Measurements from ENCODE around the gene PIK3R5. TPM values are rescaled to one million over a fixed set of nuclear protein-coding genes. Genes with fewer than 3 reads are reported as not detected.

PIK3R5 gene
- polyA plus RNA-seq, 1 donor = 0.73 TPM

- DNase-seq = no peak
These were observed 12.2 kb downstream of the PIK3R5 start for GRCh38 chr17:8953156-8953885.

DNA sequence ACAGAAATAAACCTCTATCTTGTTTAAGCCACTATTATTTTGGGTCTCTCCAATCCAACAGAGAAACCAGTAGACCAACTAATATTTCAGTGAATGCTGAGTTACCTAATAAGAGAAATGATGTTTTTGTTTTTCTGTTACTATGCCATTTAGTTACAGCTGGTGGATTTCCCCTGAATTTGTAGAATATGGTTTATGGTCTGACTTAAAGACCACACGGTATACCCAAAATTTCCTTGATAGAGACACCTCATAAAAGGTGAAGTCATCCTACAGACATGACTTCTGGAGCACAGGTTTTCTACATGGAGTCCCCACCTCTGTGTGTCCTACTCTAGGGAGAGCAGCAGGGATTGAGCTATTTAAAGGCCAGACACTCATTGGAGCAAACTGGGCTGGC, 13.3 kb downstream of the PIK3R5 start:
- DNase-seq = no peak

- DNase-seq = no peak
These were observed 14.3 kb downstream of the PIK3R5 start for GRCh38 chr17:8951206-8951605.

GRCh38 chr17:8949061-8949661, 16.3 kb downstream of the PIK3R5 start:
- no peak for DNase-seq

GRCh38 chr17:8948462-8948861, 17.0 kb downstream of the PIK3R5 start:
- no peak for DNase-seq

GRCh38 chr17:8947201-8947600, 18.3 kb downstream of the PIK3R5 start:
- no peak for DNase-seq

GRCh38 chr17:8946476-8946875, 19.0 kb downstream of the PIK3R5 start:
- DNase-seq = no peak

- DNase-seq = no peak
These were observed 19.4 kb downstream of the PIK3R5 start for GRCh38 chr17:8946071-8946470.

DNA sequence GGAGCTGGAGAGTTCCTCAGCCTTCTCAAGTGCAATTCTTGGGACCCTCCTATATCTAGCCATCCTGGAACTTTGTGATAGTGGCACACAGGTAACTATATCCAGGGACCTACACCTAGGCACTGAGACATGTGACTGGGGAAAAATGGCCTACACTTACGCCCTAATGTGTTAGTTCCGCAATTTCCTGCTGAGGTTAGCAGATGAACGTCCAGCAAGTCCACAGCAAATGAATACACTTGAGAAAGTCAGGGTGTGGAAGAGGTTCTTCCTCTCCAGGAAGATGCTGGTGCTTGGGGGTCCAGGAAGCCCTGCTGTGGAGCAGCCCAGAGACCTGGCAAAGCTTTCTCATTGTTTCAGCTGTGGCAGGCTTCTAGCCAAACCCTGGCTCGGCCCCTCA, 20.8 kb downstream of the PIK3R5 start:
- DNase-seq = no peak

DNA sequence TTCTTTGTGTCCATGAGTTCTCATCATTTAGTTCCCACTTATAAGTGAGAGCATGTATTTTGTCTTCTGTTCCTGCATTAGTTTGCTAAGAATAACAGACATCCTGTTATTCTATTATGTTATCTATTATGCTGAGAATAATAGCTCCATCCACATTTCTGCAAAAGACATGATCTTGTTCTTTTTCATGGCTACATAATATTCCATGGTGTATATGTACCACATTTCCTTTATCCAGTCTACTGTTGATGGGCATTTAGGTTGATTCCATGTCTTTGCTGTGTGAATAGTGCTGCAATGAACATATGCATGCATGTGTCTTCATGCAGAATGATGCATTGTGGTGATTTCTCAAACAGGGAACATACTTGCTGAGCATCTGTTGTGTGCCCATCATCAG, 21.4 kb downstream of the PIK3R5 start:
- DNase-seq = no peak

GRCh38 chr17:8941980-8942622, 23.4 kb downstream of the PIK3R5 start:
- DNase-seq = no peak

GRCh38 chr17:8941520-8941919, 24.0 kb downstream of the PIK3R5 start:
- no peak for DNase-seq

GRCh38 chr17:8940866-8941471, 24.5 kb downstream of the PIK3R5 start:
- DNase-seq = no peak

GRCh38 chr17:8939496-8940334, 25.8 kb downstream of the PIK3R5 start:
- no peak for DNase-seq

GRCh38 chr17:8938933-8939332, 26.6 kb downstream of the PIK3R5 start:
- DNase-seq = no peak

GRCh38 chr17:8935191-8935590, 30.3 kb downstream of the PIK3R5 start:
- DNase-seq = no peak

GRCh38 chr17:8934346-8934745, 31.2 kb downstream of the PIK3R5 start:
- no peak for DNase-seq

DNA sequence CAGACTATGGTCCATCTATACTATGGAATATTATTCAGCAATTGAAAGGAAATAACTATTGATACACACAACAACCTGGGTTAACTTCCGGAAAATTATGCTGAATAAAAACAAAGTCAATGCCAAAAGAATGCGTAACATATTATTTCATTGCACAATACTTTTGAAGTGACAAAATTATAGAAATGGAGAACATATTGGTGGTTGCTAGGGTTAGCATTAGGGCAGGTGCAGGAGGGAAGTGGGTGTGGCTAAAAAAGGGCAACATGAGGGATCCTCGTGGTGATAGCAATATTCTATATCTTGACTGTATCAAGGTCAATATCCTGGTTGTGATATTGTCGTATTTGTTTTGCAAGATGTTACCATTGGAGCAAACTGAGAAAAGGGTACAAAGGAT, 34.9 kb downstream of the PIK3R5 start:
- no peak for DNase-seq

DNA sequence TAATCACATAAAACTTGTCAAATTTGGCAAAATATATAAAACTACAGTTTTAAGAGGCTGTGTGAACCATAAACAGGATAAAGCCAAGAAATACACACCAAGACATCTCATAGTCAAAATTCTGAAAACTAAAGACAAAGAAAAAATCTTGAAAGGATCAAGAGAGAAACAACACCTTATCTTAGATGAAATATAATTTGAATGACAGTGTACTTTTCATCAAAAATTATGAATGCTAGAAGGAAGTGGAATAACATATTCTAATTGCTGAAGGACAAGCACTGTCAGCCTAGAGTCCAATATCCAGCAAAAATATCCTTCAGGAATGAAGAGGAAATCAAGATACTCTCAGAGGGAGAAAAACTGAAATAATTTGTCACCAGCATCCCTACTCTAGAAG, 37.2 kb downstream of the PIK3R5 start:
- no peak for DNase-seq

GRCh38 chr17:8927395-8927794, 38.1 kb downstream of the PIK3R5 start:
- no peak for DNase-seq

- no peak for DNase-seq
These were observed 39.7 kb downstream of the PIK3R5 start for GRCh38 chr17:8925808-8926207.

DNA sequence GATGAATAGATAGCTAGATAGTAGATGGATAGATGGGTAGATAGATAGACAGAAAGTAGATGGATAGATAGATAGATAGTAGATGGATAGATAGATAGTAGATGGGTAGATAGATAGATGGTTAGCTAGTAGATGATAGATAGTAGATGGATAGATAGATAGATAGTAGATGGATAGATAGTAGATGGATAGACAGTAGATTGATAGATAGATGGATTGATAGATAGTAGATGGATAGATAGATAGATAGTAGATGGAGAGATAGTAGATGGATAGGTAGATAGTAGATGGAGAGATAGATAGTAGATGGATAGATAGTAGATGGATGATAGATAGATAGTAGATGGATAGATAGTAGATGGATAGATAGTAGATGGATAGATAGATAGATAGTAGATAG, 40.4 kb downstream of the PIK3R5 start:
- no peak for DNase-seq

All from left kidney (tissue), 2 donors.